Activated gamma-delta T cell treated with Interleukin-2 at 50 U/mL for 16 hours (primary cell): Measurements from ENCODE around the gene BRD7.

ENCODE experiments used
- DNase-seq: peaks from one replicate; pipeline ENCODE4 v3.0.0-alpha.2; 2020

Gene BRD7

GRCh38 chr16:50301626-50302471, 66.9 kb downstream of the BRD7 start:
- DNase-seq, result no peak

DNA sequence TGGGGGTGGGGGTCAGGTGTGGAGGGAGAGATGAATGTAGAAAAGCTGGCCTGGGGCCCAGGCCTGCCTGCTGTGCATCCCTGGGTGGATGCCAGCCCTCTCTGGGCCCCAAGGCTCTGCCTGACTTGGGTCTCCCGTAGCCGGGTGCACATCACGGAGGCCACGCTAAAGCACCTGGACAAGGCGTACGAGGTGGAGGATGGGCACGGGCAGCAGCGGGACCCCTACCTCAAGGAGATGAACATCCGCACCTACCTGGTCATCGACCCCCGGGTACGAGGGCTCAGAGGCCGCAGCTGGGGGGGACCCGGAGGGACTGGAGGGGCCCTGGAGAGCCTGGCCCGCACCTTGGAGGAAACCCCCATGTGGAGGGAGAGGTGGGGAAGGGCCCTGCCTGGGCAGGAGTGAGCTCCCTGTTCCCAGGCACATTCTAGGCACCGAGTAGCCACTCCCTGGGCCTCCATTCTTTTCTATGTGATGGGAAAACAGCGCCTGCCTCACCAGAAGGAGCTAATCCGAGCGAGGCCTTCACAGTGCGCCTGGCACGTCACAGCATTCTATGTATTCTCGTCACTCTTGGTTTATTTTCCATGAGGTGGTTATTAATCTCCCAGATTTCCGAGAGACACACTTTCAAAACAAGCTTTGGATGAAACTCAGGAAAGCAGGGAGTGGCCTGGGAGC, 67.7 kb downstream of the BRD7 start:
- no peak for DNase-seq

DNA sequence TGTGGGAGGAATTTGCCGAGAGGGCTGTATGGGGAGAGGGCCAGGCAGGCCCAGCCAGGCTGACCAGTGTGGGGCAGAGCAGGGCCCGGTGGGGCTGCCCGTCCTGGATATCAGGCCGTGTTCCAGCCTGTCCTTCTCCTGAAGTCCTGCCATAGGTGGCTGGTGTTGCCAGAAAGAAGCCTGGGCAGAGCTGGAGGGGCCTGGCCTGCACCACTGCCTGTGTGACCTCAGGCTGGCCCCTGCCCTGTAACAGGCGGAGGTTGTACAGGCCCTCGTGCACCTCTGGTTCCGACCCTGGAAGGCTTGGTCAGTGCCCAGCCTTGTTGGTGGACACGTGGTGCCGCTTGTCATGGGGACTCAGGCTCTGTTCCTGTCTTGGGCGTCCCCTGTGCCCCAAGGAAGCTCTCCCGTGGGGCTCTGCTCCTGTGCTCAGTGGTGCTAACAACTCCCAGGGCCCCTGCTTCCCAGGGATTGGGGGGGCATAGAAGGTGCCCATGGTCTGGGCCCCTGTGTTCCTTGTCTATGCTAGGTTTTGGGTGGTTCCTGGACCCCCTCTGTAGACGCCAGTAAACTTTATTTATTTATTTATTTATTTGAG, 69.2 kb downstream of the BRD7 start:
- no peak for DNase-seq

- DNase-seq, result no peak
These were observed 69.9 kb downstream of the BRD7 start for GRCh38 chr16:50298591-50299507.

DNA sequence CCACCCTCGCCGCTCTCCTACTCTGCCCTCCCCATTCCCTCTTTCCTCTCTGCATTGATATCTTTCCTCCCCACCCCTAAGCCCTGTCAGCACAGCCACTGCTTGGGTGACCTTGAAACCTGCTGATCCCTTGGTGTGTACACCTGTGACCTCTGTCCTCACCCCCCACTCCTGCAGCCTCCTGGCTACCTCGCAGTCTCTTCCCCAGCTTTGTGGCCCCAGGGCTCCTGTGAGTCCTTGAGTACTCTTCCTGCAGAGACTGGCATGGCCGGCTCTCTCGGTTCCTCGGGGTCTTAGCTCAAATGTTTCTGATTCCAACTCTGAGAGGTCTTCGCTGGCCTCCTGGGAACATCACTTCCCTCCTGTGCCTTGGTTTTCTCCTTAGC, 70.7 kb downstream of the BRD7 start:
- DNase-seq, result no peak

DNA sequence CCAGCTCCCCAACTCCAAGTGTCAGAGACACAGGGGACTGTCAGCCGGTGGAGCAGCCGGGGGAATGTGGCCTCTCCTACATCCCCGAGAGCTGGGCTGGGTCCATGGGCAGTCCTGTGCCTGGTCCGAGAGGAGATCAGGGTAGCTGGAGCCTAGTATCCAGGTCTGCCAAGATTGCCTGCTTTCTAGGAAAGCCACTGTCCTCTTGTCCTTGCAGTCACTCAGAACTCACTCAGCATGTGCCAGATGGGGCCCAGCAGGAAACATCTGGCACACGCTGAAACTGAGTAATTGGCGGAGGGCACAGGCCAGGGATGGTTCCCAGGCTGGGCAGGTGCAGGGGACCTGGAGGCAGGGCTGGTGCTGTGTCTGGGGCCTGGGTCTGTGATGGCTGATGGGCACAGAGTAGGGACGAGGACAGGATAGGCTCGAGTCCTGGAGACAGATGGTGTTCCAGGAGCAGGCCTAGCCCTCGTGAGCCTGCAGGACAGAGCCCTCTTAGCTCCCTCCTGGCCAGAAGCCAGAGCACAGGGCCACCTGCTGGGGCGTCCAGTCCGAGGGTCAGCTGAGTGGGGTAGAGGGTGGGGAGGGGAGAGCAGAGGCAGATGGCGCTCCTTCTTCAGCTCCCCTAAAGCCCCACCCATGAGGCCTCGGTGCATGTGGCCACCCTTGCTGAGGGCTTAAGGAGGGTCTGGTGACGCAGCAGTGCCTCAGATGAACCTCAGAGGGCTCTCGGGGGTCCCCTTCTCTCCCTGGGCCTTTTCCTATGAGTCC, 71.3 kb downstream of the BRD7 start:
- no peak for DNase-seq

GRCh38 chr16:50296807-50297206, 72.0 kb downstream of the BRD7 start:
- no peak for DNase-seq

GRCh38 chr16:50295541-50296132, 73.2 kb downstream of the BRD7 start:
- no peak for DNase-seq

DNA sequence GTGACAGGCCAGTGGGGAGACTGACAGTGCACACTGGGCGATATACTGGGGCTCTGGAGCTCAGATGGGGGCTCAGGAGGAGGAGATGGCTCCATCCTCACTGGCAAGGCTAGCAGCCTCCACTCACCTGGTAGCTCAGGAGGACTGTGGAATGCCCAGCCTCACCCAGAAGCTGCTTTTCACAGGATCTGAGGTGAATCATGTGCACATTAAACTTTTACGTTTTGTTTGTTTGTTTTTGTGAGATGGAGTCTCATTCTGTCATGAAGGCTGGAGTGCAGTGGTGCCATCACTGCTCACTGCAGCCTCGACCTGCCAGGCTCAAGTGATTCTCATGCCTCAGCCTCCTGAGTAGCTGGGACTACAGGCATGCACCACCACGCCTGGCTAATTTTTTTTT, 73.8 kb downstream of the BRD7 start:
- no peak for DNase-seq

- no peak for DNase-seq
These were observed 74.6 kb downstream of the BRD7 start for GRCh38 chr16:50293994-50294855.

DNA sequence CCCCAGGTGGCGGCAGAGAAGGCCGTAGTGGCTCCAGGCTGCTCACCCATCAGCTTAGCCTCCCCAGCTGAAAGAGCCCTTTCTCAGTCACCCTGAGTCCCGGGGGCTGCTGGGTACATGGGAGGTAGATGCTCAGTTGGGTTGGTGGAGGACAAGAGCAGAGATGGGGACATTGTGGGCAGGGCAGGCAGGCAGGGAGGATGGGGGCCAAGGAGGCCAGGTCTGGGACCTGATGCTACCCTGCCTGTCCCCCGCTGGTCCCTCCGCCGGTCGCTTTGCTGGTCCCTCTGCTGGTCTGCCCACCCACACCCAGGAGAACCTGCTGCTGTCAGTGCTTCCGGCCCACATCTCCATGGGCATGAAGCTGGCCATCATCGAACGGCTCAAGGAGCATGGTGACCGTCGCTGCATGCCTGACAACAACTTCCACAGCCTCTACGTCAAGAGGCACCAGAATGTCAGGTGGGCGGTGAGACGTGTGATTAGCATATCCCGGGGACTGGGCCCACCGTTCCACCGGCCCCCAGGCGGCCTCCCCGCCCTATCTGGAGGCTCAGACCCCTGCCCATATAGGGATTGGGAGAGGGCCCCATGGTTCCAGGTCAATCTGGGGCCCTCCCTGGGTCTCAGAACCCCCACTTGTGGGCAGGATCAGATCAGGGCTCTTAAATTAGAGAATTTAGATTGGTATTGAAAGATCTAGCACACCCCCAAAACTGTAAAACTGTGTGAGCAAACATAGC, 75.6 kb downstream of the BRD7 start:
- no peak for DNase-seq

DNA sequence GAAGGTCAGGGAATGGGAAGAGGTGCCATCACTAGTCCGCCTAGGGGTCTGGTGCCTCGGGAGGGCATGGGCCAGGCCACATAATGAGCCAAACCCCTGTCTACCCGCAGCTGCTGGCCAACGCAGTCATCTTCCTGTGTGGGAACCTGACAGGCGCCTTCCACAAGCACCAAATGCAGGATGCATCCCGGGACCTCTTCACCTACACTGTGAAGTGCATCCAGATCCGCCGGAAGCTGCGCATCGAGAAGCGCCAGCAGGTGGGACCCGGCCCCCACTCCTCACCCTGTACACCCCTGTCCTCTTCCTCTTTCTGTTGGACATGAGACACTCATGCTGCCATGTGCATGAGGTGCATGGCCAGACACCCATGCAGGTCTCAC, 76.2 kb downstream of the BRD7 start:
- DNase-seq, result no peak

GRCh38 chr16:50291719-50292565, 76.8 kb downstream of the BRD7 start:
- DNase-seq, result no peak

- no peak for DNase-seq
These were observed 77.9 kb downstream of the BRD7 start for GRCh38 chr16:50290856-50291255.

DNA sequence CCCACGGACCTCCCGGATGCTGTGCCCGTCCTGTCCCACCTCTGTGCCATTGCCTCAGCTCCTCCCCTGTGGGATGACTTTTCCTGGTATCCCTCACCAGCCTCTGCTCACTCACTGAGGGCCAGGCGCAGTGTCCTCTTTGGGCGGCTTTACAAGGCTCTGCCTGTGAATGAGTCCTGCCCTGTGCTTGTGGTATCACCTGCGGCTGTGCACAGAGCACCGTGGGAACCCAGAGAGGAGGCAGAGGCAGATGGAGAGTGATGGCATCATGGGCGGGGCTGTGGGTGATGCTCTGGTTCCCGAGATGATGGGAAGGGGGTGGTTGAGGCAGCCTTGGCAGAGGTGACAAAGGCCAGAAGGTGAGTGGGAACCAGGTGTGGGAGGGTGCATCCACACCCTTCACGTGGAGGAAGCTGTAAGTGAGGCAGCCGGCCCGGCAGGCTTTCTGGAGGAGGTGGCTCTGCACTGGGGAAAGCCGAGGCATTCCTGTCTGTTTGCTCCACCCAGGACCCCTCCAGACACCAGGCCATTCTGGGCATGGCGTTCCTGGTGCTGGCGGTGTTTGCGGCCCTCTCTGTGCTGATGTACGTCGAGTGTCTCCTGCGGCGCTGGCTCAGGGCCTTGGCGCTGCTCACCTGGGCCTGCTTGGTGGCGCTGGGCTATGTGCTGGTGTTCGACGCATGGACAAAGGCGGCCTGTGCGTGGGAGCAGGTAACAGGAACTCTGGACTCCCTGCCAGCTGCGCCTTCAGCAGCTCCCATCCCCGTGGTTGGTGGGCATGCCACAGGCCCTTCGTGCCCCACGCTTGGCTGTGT, 78.6 kb downstream of the BRD7 start:
- no peak for DNase-seq

GRCh38 chr16:50288920-50289319, 79.9 kb downstream of the BRD7 start:
- DNase-seq, result no peak

- DNase-seq, result no peak
These were observed 80.8 kb downstream of the BRD7 start for GRCh38 chr16:50288026-50288425.

- DNase-seq, result no peak
These were observed 82.1 kb downstream of the BRD7 start for GRCh38 chr16:50286681-50287080.
